ENCODE data around the gene CIBAR2. TPM values are rescaled to one million over a fixed set of nuclear protein-coding genes. Genes with fewer than 3 reads are reported as not detected.

Gene CIBAR2
- total and polyA plus RNA-seq, 10 of the 15 experiments (the other 5 are each of a cell fraction or from before 2014, with no cell fraction given) = 0.05 to 0.16 (median 0.07) TPM; not detected in 7

- SMC1A ChIA-PET (ENCODE audit: uncharacterized antibody, unreplicated experiment) = no interaction called here
- no peak for FAIRE-seq
- Histone ChIP-seq H3K4me3 (no peak overlapping the region), H3K4me1 (ENCODE audit: control insufficient read depth, insufficient read depth, low read length) (no peaks in the 10 kb centered on the region), H3K9me3 (replicated peaks; ENCODE audit: control insufficient read depth, insufficient read depth, low read length) (no peaks in the 10 kb centered on the region), H3K4me2 (ENCODE audit: control insufficient read depth, insufficient read depth) (no peak overlapping the region), H4K20me1 (ENCODE audit: control insufficient read depth, insufficient read depth) (no peaks in the 10 kb centered on the region), H2AFZ (ENCODE audit: control insufficient read depth, low read depth, low read length) (no peak overlapping the region), H3K79me2 (ENCODE audit: control insufficient read depth, insufficient read depth, low read length) (no peaks in the 10 kb centered on the region), H3K27ac (ENCODE audit: control insufficient read depth, insufficient read depth) (no peak overlapping the region), H3K9ac (ENCODE audit: control insufficient read depth, insufficient read depth, low read length) (no peak overlapping the region), H3K27me3 (replicated peaks in 1 of 2; ENCODE audit: control insufficient read depth in 2 of 2, insufficient read depth in 2 of 2, low read length in 1 of 2) (no peaks in the 10 kb centered on the region; a peak in 1 of 4 replicates), H3K36me3 (ENCODE audit: control insufficient read depth in 2 of 2, insufficient read depth in 2 of 2, low read length in 1 of 2) (no peaks in the 10 kb centered on the region)
- RAD21 ChIA-PET (ENCODE audit: unreplicated experiment) = no interaction called here
- ATAC-seq = no peak
- intact Hi-C loops (cut with micrococcal nuclease; ENCODE audit: unreplicated experiment) (no loop called here), in situ Hi-C loops (cut with MboI) (no loop called here)
- POLR2A ChIA-PET = no interaction called here
- WGBS (ENCODE audit: insufficient coverage, insufficient replicate concordance, low lambda C conversion rate, missing lambda C conversion rate) = 84% methylated on average over 6 of the region's 6 CpGs
- CTCF ChIA-PET = interaction anchor here (1.4 to 1.6 kb wide), 2 partner anchors 8 to 12 kb away, joined by 3 to 5 read pairs; no protein-coding TSS in a partner anchor
- BruUV-seq (replicated peaks) = no TSS peak
- no peak for DNase-seq (ENCODE audit: low read depth, low spot score)
- TF ChIP-seq BRCA1 (IDR thresholded peaks at IDR 0.05; ENCODE audit: low read depth, low read length) = no peak
- no peak for TF ChIP-seq CBX5 (IDR thresholded peaks at IDR 0.05; ENCODE audit: low read depth)
- TF ChIP-seq ZBTB4 (CRISPR knock-in tag; IDR thresholded peaks at IDR 0.05) = no peak
- TF ChIP-seq CREB1 (IDR thresholded peaks at IDR 0.05; ENCODE audit: low read depth) = no peak
- no peak for TF ChIP-seq LARP7 (IDR thresholded peaks at IDR 0.05)
- no peak for TF ChIP-seq CUX1 (IDR thresholded peaks at IDR 0.05; ENCODE audit: insufficient replicate concordance, low read depth, low read length)
- TF ChIP-seq, protein P1, sequence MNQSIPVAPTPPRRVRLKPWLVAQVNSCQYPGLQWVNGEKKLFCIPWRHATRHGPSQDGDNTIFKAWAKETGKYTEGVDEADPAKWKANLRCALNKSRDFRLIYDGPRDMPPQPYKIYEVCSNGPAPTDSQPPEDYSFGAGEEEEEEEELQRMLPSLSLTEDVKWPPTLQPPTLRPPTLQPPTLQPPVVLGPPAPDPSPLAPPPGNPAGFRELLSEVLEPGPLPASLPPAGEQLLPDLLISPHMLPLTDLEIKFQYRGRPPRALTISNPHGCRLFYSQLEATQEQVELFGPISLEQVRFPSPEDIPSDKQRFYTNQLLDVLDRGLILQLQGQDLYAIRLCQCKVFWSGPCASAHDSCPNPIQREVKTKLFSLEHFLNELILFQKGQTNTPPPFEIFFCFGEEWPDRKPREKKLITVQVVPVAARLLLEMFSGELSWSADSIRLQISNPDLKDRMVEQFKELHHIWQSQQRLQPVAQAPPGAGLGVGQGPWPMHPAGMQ (IDR thresholded peaks at IDR 0.05; ENCODE audit: borderline replicate concordance) = no peak
- no peak for TF ChIP-seq IKZF2 (IDR thresholded peaks at IDR 0.05)
- no peak for TF ChIP-seq EED (IDR thresholded peaks at IDR 0.05; ENCODE audit: low read depth)
- no peak for TF ChIP-seq E2F4 (IDR thresholded peaks at IDR 0.05; ENCODE audit: low read depth, low read length)
Measured at GRCh38 chr16:85074225-85074914, 37.9 kb downstream of the CIBAR2 start.
